GM23338 (cell line): Measurements from ENCODE around the gene DAPK2. TPM values are rescaled to one million over a fixed set of nuclear protein-coding genes. Genes with fewer than 3 reads are reported as not detected.

Experiments used
- ATAC-seq: fragments of 200-7000 bp; cut with Tn5 transposase; 3 replicates; pipeline ENCODE4 v1.9.1; 2020
- DNase-seq: peaks from one replicate; pipeline ENCODE4 v3.0.0-alpha.2; 2015; ENCODE audit warnings: low spot score
- H2AFZ ChIP-seq: fragments of 200-600 bp; sonication (generic); 2 replicates; pipeline ENCODE4 v1.8.0; 2016; ENCODE audit warnings: antibody characterized with exemption, mild to moderate bottlenecking, moderate library complexity
- H3F3A ChIP-seq: fragments of 200-600 bp; sonication (generic); replicated peaks from 2 replicates; pipeline ENCODE4 v1.8.0; 2017; ENCODE audit warnings: antibody characterized with exemption, mixed run types, low read depth
- H3K27ac ChIP-seq: fragments of 200-600 bp; sonication (generic); 2 replicates; pipeline ENCODE4 v1.6.1; 2016; ENCODE audit warnings: low read depth
- H3K27me3 ChIP-seq: fragments of 200-600 bp; sonication (generic); 2 replicates; pipeline ENCODE4 v1.8.0; 2016; ENCODE audit warnings: mild to moderate bottlenecking, mixed run types, moderate library complexity; ENCODE audit not compliant: insufficient read depth
- H3K36me3 ChIP-seq: fragments of 200-600 bp; sonication (generic); 2 replicates; pipeline ENCODE4 v1.8.0; 2016; ENCODE audit warnings: mild to moderate bottlenecking; ENCODE audit not compliant: insufficient read depth
- H3K4me1 ChIP-seq: fragments of 200-600 bp; sonication (generic); 2 replicates; pipeline ENCODE4 v1.8.0; 2016; ENCODE audit warnings: mild to moderate bottlenecking, moderate library complexity; ENCODE audit not compliant: insufficient read depth
- H3K4me2 ChIP-seq: fragments of 200-600 bp; sonication (generic); 2 replicates; pipeline ENCODE4 v1.7.1; 2017; ENCODE audit warnings: mixed run types
- H3K4me3 ChIP-seq: fragments of 200-600 bp; sonication (generic); 2 replicates; pipeline ENCODE4 v1.6.1; 2016; ENCODE audit warnings: mixed run types
- H3K79me2 ChIP-seq: fragments of 200-600 bp; sonication (generic); replicated peaks from 2 replicates; pipeline ENCODE4 v1.8.0; 2017; ENCODE audit warnings: mild to moderate bottlenecking; ENCODE audit not compliant: insufficient read depth
- H3K9me2 ChIP-seq: fragments of 200-600 bp; sonication (generic); 2 replicates; pipeline ENCODE4 v1.8.0; 2017; ENCODE audit not compliant: insufficient read depth
- H4K20me1 ChIP-seq: fragments of 200-600 bp; sonication (generic); replicated peaks from 2 replicates; pipeline ENCODE4 v1.8.0; 2017; ENCODE audit warnings: mild to moderate bottlenecking; ENCODE audit not compliant: insufficient read depth
- H3K27ac Mint-ChIP-seq: 2 replicates; pipeline ENCODE4 v1.8.0; 2020; ENCODE audit warnings: inconsistent platforms, mild to moderate bottlenecking, moderate library complexity, mixed read lengths
- H3K27me3 Mint-ChIP-seq: 3 replicates; pipeline ENCODE4 v1.8.0; 2022; ENCODE audit warnings: low read depth, mild to moderate bottlenecking, moderate library complexity, mixed read lengths, inconsistent platforms; ENCODE audit not compliant: insufficient read depth, poor library complexity
- H3K36me3 Mint-ChIP-seq: 3 replicates; pipeline ENCODE4 v1.8.0; 2021; ENCODE audit warnings: low read depth, mild to moderate bottlenecking, inconsistent platforms, moderate library complexity, mixed read lengths
- H3K4me1 Mint-ChIP-seq: 3 replicates; pipeline ENCODE4 v1.8.0; 2020; ENCODE audit warnings: mild to moderate bottlenecking, inconsistent platforms, mixed read lengths
- H3K4me3 Mint-ChIP-seq: 3 replicates; pipeline ENCODE4 v1.8.0; 2021; ENCODE audit warnings: moderate library complexity, mild to moderate bottlenecking, inconsistent platforms, mixed read lengths
- H3K9me3 Mint-ChIP-seq: 3 replicates; pipeline ENCODE4 v1.8.0; 2020; ENCODE audit warnings: moderate library complexity, mild to moderate bottlenecking, inconsistent platforms, mixed read lengths
- EZH2phosphoT487 ChIP-seq: fragments of 200-600 bp; sonication (generic); IDR thresholded peaks from one replicate; pipeline ENCODE4 v1.8.1; 2018; ENCODE audit warnings: antibody characterized with exemption; ENCODE audit not compliant: unreplicated experiment
- NANOG ChIP-seq: IDR thresholded peaks from 2 replicates; pipeline ENCODE4 v1.6.1; 2016; ENCODE audit warnings: antibody characterized with exemption, borderline replicate concordance
- POLR2AphosphoS5 ChIP-seq: IDR thresholded peaks from 2 replicates; pipeline ENCODE4 v1.6.1; 2016; ENCODE audit warnings: antibody characterized with exemption, low read depth
- STAT1 ChIP-seq: IDR thresholded peaks from one replicate; pipeline ENCODE4 v1.6.1; 2016; ENCODE audit warnings: antibody characterized with exemption; ENCODE audit not compliant: unreplicated experiment
- ZNF114 ChIP-seq: fragments of 250-450 bp; sonication (Bioruptor Pico); IDR thresholded peaks from 2 replicates; pipeline ENCODE4 v1.5.0; 2020; ENCODE audit warnings: mild to moderate bottlenecking, moderate library complexity
- ZNF331 ChIP-seq: fragments of 250-450 bp; sonication (Bioruptor Pico); IDR thresholded peaks from 2 replicates; pipeline ENCODE4 v1.5.0; 2020; ENCODE audit warnings: low read depth, mild to moderate bottlenecking, moderate library complexity
- polyA plus RNA-seq: library from polyadenylated mRNA; unstranded; fragments of >200 nt; fragmentation: Nextera tagmentation; extraction: Ambion mirVana; gene quantifications from 2 replicates; pipeline ENCODE4 v1.2.1, GENCODE V29; 2016
- total RNA-seq: library from RNA; depleted of rRNA; stranded (reverse); fragments of >200 nt; shearing (Covaris generic); gene quantifications from 2 replicates; pipeline ENCODE4 v1.2.3, GENCODE V29; 2014
- TF ChIP-seq, protein P1 (sequence below): IDR thresholded peaks from 2 replicates; pipeline ENCODE4 v1.6.1; 2016; ENCODE audit warnings: antibody characterized with exemption
- TF ChIP-seq, protein P2 (sequence below): IDR thresholded peaks from one replicate; pipeline ENCODE4 v1.6.1; 2018; ENCODE audit warnings: antibody characterized with exemption; ENCODE audit not compliant: unreplicated experiment
- TF ChIP-seq, protein P3 (sequence below), 2 experiments: fragments of 200-600 bp in 1 of 2; sonication (generic) in 1 of 2; conservative IDR thresholded peaks; 2 replicates each; pipeline versions ENCODE4 v1.5.1 to v1.6.1; 2016 to 2017; ENCODE audit warnings: antibody characterized with exemption in 2 of 2, low read depth in 2 of 2, mild to moderate bottlenecking in 2 of 2, moderate library complexity in 1 of 2

The DAPK2 gene
- total and polyA plus RNA-seq, 2 experiments from 2014 or later = 1.6 to 3.1 TPM

DNA sequence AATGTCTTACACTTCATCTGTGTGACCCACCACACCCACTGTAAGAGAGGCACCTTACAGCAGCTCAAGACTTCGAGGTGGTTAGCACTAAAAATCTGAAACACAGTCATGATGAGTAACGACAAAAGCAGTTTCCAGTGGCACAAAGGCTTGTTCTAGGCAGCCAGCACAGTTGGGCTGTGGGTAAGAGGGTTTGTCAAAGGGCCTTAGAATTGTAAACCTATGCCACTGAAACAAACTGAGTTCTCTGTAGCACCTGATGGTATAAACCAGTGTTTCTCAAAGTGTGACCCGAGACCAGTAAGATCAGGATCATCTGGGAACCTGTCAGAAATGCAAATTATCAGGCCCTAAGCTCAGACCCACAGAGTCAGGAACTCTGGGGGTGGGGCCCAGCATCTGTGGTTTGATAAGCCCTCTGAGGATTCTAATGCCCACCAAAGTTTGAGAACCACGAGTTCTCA lies 36.5 kb downstream of the DAPK2 start (continued):
- TF ChIP-seq EZH2phosphoT487 = no peak
- TF ChIP-seq, protein P1, sequence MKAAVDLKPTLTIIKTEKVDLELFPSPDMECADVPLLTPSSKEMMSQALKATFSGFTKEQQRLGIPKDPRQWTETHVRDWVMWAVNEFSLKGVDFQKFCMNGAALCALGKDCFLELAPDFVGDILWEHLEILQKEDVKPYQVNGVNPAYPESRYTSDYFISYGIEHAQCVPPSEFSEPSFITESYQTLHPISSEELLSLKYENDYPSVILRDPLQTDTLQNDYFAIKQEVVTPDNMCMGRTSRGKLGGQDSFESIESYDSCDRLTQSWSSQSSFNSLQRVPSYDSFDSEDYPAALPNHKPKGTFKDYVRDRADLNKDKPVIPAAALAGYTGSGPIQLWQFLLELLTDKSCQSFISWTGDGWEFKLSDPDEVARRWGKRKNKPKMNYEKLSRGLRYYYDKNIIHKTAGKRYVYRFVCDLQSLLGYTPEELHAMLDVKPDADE = no peak

DNA sequence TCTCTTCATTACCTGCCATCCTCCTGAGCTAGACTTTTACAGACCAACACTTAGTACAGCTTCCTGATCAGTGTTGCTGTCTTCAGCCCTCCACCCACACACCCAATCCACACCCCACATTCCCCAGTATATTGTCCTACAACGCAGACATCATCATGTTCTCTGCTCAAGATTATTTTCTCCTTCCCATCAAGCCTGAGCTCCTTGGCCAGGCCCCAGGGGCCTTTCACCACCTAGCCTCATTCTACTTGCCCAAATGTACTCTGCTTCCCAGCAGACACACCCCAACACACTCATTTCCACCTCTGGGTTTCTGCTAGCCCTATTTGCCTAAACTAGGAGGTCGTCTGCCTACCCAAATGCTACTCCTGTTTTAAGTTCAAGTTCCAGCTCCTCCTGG lies 37.0 kb downstream of the DAPK2 start:
- Mint-ChIP-seq H3K4me1 (peaks cover 21% of the 10 kb centered on the region), H3K4me3 (no peak overlapping the region), H3K9me3 (no peaks in the 10 kb centered on the region), H3K36me3 (no peaks in the 10 kb centered on the region), H3K27me3 (no peaks in the 10 kb centered on the region), H3K27ac (no peak overlapping the region)
- Histone ChIP-seq H3K79me2 (no peaks in the 10 kb centered on the region), H3K9me2 (0 out of 2 replicates have a peak, but pooled peaks cover 2% of the 10 kb centered on the region), H2AFZ (no peak overlapping the region), H3K4me1 (no peaks in the 10 kb centered on the region), H4K20me1 (no peaks in the 10 kb centered on the region), H3K4me3 (no peak overlapping the region), H3K4me2 (no peak overlapping the region), H3K27me3 (no peaks in the 10 kb centered on the region), H3K36me3 (no peaks in the 10 kb centered on the region), H3F3A (no peaks in the 10 kb centered on the region), H3K27ac (no peak overlapping the region)
- no peak for DNase-seq
- no peak for ATAC-seq
- TF ChIP-seq STAT1 = no peak
- TF ChIP-seq, protein P2, sequence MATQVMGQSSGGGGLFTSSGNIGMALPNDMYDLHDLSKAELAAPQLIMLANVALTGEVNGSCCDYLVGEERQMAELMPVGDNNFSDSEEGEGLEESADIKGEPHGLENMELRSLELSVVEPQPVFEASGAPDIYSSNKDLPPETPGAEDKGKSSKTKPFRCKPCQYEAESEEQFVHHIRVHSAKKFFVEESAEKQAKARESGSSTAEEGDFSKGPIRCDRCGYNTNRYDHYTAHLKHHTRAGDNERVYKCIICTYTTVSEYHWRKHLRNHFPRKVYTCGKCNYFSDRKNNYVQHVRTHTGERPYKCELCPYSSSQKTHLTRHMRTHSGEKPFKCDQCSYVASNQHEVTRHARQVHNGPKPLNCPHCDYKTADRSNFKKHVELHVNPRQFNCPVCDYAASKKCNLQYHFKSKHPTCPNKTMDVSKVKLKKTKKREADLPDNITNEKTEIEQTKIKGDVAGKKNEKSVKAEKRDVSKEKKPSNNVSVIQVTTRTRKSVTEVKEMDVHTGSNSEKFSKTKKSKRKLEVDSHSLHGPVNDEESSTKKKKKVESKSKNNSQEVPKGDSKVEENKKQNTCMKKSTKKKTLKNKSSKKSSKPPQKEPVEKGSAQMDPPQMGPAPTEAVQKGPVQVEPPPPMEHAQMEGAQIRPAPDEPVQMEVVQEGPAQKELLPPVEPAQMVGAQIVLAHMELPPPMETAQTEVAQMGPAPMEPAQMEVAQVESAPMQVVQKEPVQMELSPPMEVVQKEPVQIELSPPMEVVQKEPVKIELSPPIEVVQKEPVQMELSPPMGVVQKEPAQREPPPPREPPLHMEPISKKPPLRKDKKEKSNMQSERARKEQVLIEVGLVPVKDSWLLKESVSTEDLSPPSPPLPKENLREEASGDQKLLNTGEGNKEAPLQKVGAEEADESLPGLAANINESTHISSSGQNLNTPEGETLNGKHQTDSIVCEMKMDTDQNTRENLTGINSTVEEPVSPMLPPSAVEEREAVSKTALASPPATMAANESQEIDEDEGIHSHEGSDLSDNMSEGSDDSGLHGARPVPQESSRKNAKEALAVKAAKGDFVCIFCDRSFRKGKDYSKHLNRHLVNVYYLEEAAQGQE = no peak
- TF ChIP-seq, protein P1 = no peak
- TF ChIP-seq POLR2AphosphoS5 = no peak
- TF ChIP-seq ZNF114 (CRISPR knock-in tag) = no peak
- TF ChIP-seq ZNF331 (CRISPR knock-in tag) = no peak

DNA sequence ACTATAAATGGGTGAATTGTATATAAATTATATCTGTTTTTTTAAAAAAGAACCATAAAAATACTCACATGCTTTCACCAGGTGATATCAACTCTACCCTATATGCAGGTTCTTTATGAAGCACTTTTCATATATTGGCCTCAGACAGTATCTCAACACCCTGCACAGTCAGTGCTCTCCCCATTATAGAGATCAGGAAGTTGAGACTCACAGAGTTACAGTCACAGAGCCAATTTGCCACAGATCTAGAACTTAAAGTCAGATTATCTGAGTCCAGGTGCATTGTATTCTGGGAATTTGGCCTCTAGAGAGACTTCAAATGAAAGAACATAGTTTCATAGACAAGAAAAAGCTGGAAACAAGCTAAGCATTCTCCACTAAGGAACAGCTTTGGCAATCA lies 38.1 kb downstream of the DAPK2 start:
- H3K27me3 Mint-ChIP-seq = no peaks in the 10 kb centered on the region
- DNase-seq = no peak

More for the DNA sequence above, 38.1 kb downstream of the DAPK2 start:
- Histone ChIP-seq H3K79me2 (no peaks in the 10 kb centered on the region), H3K27ac (no peak overlapping the region), H3K9me2 (no peaks in the 10 kb centered on the region), H4K20me1 (no peaks in the 10 kb centered on the region), H2AFZ (no peak overlapping the region), H3K36me3 (no peaks in the 10 kb centered on the region), H3K4me3 (no peak overlapping the region), H3K27me3 (no peaks in the 10 kb centered on the region), H3K4me2 (no peak overlapping the region), H3K4me1 (no peaks in the 10 kb centered on the region), H3F3A (no peaks in the 10 kb centered on the region)
- Mint-ChIP-seq H3K27ac (no peak overlapping the region), H3K4me1 (peaks cover 21% of the 10 kb centered on the region), H3K4me3 (no peak overlapping the region), H3K9me3 (no peaks in the 10 kb centered on the region), H3K36me3 (no peaks in the 10 kb centered on the region)
- TF ChIP-seq, protein P3, sequence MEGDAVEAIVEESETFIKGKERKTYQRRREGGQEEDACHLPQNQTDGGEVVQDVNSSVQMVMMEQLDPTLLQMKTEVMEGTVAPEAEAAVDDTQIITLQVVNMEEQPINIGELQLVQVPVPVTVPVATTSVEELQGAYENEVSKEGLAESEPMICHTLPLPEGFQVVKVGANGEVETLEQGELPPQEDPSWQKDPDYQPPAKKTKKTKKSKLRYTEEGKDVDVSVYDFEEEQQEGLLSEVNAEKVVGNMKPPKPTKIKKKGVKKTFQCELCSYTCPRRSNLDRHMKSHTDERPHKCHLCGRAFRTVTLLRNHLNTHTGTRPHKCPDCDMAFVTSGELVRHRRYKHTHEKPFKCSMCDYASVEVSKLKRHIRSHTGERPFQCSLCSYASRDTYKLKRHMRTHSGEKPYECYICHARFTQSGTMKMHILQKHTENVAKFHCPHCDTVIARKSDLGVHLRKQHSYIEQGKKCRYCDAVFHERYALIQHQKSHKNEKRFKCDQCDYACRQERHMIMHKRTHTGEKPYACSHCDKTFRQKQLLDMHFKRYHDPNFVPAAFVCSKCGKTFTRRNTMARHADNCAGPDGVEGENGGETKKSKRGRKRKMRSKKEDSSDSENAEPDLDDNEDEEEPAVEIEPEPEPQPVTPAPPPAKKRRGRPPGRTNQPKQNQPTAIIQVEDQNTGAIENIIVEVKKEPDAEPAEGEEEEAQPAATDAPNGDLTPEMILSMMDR (conservative IDR thresholded peaks at IDR 0.05; ENCODE audit: low read depth in 2 of 2) = no peak
- no peak for TF ChIP-seq NANOG
- ATAC-seq = no peak
